Colon (tissue), 2 donors: ENCODE measurements around the gene SENP7.
"Not testable (repeated sequence)": the region's sequence is repeated elsewhere in the genome, so short reads cannot be mapped to it uniquely, and the experiment has no call there.

Experiments used
- FAIRE-seq: peaks from 2 replicates; lab custom pipeline; 2012; peaks lifted over from hg19 to GRCh38; lab: Jason Lieb, UNC
- donor health status: control.
- donor health status: control.

The SENP7 gene

DNA sequence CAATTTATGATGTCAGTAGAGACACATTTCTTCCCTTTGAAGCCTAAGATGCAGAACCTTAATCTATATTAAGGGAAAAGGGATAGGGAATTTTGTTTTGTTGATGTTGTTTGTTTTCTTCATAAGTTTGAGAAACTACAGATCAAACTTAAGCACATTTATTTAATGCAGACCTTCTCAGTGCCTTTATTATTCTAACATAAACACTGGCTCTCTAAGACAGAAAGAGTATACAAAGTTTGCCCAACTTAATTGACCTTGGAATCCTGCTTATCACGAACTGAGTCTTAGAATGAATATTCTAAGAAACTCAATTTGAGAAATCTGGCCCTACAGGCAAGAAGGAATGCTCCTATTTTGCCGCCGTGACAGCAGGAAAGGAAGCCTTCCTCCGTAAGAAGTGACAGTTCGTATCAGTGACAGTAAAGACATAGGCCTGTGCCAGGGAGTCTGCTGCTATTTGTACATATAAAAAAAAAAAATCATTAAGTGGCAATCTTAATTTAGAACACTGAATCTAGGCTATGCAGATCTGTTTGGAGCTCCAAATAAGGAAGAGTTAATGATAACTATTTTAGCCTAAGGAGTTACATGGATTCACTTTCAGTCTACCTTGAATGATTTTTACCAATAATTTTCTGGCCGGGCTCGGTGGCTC is 183.9 kb downstream of the SENP7 start:
- FAIRE-seq: no peak

DNA sequence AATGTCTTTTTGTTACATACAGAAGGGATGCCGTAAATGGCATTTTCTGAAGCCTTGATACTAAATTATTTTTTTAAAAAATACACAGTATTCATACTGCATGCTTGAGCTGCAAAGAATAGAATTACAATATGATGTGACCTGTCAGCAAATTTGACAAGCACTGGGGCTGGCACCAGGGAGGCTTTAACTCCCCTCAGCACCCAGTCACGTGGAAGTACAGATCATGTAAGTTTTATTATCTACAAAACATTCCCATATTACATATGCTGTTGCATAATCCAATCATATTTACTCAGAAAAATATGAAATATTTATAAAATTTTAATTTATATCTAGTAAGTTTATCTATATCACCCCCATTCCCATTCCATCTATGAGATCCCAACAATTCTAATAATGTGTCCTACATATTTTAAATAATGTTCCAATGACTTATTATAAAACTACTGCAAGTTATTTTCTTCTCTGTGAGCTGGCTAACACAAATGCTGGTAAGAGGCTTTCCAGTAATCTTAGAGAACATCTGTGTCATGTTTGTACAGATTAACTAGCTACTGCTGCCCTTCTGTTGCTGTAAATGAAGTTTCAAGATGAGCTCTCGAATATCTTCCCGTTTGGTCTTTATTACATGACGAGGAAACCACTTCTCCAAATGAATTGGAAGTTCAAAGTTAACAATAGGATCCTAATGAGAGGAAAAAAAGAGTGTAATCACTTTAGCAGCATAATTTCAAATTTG is 187.4 kb downstream of the SENP7 start:
- FAIRE-seq: no peak

DNA sequence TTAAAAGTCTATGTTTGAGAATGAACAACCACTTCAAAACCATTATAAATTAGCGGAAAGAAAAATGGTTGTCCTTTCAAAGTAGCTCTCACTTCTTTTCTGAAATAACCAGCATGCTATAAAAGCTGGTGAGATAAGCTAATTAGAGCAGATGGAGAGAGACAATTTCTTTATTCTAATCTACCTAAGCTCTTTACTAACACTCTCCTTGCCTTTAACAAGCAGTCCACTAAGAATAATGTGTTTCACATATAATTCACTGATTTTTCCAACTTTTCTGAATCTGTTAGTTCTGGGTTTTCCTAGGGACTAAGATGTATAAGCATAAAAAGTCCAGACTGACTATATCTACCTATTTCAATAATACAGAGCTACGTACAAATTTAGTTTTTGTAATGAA is 192.5 kb downstream of the SENP7 start, which contains the start of gene IMPG2:
Gene IMPG2 (minus strand): TSS at position 101 of the 400 bp plus-strand sequence. CDS start 203 bp downstream, outside the sequence.
- FAIRE-seq: no peak

DNA sequence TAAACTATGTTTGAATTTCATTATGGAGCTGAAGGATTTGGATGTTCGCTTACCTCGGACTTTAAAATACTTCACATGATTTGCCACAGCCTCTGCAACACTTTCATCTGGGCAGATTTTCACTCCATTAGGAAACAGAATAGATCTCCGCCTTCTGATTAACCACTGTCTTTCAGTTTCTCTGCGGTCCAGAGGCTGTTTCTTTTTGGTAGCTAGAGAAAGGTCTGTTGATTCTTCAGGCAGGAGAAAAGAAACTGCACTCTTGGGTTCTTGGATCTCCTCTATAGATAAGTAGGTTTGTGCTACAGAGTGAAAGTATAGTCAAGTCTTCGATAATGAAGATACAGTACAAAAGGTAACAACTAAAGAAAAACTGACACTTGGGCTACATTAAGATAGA is 193.5 kb downstream of the SENP7 start:
- FAIRE-seq: no peak

DNA sequence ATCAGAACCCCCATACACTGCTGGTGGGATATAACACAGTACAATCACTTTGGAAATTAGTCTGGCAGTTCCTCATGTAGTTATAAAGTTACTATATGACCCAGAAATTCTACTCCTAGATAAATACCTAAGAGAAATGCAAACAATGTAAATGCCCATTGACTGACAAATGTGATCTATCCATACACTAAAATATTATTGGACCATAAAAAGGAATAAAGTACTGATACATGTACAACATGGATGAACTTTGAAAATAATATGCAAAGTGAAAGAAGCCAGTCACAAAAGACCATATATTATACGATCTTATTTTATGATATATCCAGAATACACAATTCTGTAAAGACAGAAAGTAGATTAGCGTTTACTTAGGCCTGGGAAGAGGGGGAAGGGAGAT is 200.5 kb downstream of the SENP7 start:
- no peak for FAIRE-seq

DNA sequence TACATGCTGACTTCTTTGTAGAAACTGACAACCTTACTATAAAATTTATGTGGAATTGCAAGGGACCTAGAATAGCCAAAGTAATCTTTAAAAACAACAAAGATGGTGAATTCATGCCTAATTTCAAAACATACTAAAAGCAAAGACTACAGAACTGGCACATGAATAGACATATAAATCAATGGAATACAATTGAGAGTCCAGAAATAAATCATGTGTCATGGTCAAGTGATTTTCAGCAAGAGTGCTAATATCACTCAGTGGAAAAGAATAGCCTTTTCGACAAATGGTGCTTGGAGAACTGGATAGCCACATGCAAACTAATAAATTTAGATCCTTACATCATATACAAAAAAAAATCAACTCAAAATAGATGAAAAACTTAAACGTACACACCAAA is 201.3 kb downstream of the SENP7 start:
- FAIRE-seq: no peak

DNA sequence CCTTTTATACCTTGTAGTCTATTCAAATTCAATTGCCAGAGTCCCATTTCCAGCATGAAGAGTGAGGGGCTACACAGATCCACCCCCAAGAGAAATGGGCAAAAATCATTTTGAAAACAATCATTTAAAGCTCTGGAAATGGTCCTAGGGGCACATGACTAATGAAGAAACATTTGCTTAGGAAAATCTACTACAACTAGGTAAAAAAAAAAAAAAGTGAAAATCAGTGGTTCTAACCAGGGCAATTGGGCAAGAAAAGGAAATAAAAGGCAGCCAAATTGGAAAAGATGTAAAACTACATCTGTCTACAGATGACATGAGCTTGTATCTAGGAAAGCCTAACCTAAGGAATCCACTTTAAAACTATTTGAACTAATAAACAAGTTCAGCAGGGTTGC is 202.0 kb downstream of the SENP7 start:
- FAIRE-seq: no peak

DNA sequence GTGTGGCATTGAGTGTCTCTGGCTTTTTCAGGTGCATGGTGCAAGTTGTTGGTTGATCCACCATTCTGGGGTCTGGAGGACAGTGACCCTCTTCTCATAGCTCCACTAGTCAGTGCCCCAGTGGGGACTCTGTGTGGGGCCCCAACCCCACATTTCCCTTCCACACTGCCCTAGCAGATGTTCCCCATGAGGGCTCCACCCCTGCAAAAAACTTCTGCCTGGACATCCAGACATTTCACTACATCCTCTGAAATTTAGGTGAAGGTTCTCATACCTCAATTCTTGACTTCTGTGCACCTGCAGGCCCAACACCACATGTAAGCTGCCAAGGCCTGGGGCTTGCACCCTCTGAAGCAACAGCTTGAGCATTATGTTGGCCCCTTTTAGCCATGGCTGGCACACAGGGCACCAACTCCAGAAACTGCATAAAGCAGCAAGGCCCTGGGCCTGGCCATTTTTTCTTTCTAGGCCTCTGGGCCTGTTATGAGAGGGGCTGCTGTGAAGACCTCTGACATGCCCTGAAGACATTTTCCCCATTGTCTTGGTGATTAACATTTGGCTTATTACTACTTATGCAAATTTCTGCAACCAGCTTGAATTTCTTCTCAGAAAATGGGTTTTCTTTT is 204.8 kb downstream of the SENP7 start:
- FAIRE-seq: not testable (repeated sequence)

DNA sequence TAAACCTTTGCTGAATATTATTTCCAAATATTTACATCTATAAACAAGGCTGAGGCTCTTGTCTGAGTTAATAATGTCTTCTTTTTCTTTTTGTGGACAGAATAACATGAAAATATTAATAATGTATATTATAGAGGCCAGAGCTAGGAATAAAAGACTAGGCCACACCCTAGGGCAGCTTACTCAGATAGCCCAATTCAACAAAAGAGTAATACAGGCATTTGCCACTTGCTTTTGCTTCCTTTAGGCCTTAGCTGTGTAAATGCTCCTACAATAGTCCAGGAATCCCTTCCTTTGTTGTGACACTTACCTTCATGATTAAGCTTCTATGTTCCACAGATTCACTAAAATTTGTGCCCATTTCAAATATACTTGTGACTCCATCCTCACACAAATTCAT is 209.2 kb downstream of the SENP7 start:
- no peak for FAIRE-seq

DNA sequence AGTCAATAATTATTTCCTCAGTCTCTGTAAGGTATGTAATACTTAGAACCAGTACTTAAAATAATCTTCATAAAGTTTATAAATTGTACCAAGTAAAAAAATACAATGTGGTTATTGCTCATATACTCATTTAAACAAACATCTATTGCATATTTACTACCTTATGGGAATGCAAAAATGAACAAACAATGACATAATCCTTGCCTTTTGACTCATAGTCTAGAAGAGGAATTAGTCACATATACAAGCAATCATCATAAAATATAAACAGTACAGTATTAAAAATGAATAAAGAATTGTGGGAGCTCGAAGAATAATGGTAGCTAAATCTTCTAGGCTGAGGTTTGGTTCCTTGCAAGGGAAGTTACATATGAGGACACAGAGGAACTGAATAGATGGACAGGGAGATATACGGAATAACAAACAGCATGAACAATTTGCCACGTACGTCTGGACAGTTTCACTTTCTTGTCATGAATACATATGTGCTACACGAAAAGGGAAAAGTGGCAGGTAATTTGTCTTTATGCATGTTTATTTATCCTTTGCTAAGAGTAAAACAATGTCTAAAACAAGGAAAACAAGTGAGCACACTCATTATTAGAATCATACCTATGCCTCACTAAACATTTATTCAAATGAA is 209.8 kb downstream of the SENP7 start:
- peak; percentile 38 for FAIRE-seq

DNA sequence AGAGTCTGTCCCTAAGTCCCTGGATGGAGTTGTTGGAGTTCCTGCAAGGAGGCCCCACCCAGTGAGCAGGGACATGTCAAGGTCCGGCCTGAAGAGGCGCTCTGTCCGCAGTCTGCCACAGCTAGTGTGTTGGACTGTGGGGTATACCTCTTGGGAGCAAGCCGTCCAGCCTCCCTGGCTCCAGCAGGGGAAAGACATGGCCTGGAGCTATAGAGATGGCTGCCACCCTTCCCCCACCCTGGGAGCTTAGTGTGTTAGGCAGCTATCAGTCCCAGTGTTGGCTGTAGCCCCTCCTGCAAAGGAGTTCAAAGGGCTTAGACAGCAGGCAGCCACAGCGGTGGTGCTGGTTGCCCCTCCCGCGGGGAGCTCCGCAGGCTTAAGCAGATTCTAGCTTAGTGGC is 212.9 kb downstream of the SENP7 start:
- no peak for FAIRE-seq

DNA sequence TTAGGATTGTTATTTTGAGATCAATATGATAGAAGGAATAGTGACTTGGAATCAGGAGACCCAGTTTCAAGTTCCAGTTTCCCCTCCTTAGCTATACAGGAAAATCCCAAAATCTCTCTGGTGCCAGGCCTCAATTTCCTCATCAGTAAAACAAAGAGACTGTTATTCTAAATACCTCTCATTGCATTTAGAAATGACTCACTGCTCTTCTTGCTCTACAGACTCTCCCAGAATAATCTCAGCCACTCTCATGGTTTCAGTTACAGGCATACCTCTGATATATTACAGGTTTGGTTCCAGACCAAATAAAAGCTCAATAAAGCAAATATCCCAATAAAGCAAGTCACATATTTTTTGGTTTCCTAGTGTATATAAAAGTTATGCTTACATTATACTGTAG is 221.0 kb downstream of the SENP7 start:
- FAIRE-seq: no peak

DNA sequence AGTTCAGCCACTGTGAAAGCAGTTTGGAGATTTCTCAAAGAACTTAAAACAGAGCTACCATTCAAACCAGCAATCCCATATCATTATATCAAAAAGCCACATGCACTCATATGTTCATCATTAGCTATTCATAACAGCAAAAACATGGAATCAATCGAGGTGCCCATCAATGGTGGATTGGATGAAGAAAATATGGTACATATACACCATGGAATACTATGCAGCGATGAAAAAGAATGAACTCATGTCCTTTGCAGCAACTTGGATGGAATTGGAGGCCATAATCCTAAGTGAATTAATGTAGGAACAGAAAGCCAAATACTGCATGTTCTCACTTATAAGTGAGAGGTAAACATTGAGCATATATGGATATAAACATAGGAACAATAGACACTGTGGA is 224.7 kb downstream of the SENP7 start:
- FAIRE-seq: no peak

DNA sequence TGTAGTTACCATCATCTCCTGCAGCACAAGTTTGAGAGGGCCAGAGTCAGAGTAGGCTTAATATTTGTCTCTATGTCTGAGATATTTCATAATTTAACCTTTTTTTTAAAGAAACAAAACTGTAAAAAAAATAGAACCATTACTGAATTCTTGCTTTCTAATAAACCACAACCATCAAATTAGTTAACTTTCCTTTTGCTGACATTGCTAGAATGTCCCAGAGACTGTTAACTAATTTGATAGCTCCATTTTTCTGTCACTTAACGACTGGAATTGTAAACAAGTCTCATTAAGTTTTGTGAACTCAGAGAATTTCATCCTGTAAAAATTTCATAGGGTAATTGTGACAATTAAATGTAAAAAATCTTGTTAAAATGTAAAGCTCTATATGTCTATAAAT is 228.3 kb downstream of the SENP7 start:
- FAIRE-seq: no peak

DNA sequence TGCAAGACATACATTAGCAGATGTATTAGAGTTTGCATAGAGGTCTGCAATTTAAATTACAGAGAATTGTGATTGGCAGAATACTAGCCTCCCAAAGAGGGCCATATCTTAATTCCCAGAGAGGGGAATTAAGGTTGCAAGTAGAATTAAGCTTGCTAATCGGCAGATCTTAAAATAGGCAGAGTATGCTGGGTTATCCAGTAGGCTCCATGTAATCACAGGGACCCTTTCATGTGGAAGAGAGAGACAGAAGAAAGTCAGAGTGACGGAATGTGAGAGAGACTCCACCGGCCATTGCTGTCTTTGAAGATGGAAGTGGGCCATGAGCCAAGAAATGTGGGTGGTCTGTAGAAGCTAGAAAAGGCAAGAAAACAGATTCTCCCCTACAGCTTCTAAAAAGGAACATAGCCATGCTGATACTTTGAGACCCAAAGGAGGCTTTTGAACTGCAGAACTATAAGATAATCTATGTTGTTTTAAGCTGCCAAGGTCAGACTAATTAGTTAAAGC is 231.4 kb downstream of the SENP7 start:
- no peak for FAIRE-seq

DNA sequence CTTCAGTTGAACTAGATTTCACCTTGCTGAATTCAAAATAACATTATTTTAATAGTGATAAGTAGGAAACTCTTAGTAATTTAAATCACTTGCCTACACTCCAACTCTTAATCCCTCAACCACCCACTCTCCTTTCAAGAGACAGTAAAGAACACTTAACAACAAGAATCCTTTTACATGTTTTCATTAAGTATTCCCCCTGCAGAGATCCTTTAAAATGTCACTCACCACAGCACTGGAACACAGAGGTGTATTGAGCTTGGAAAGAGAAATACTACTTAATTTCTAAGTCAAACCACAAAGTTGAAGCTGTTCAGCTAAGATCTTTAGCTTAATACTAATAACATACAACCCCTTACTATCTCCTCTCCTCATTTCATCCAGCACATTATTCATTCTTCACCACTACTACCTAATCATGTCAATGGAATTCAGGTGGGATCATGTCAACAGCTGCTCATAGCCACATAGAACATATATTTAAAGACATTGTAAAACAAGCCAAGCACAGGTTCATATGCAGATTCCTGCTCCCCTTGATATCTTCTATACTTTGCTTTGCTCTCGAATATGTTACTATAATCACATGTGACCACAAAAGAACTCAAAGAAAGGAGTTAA is 233.1 kb downstream of the SENP7 start:
- no peak for FAIRE-seq

DNA sequence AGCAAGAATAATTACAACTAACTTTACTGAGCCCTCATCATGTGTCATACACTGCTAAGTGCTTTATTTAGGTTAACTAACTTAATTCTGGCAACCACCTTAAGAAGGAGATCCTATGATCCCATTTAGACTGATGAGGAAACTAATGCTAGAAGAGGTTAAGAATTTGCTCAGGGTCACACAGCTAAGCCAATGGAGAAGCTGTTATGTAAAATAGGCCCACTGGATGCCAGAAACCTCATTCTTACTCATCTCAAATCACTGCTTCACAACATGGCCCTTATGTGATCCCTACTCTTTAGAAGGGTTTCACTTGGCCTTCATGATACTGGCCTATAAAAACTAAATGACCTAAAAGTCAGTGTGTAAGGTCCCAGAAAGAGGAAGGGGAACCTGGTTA is 233.8 kb downstream of the SENP7 start:
- no peak for FAIRE-seq

DNA sequence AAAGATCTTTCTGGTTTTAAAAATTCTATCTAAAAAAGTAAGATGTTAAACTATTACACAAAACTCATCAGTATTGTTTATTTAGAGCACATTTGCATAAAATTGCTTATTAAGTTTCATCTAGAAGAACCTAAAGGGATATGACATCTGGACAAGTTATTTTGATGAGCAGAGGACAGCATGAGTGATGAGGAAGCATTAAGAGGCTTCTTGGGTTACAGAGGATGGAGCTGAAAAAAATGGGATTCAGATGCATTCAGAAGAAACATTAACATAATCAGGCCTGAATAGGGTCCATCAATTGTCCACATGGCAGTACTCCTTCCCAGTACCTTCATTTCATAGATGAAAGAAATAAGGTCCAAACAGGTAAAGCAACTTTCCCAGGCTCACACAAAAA is 234.3 kb downstream of the SENP7 start:
- FAIRE-seq: peak; percentile 24
